Measurements from ENCODE around the gene OR51E1.

OR51E1 gene

GRCh38 chr11:4637662-4638047, 6.1 kb upstream of the OR51E1 start:
- Histone ChIP-seq H3K4me2 (ENCODE audit: insufficient read depth, low read length) (no peak overlapping the region), H3K4me3 (ENCODE audit: low read depth in 1 of 2, low read length in 2 of 2) (no peak overlapping the region), H3K79me2 (ENCODE audit: insufficient read depth, low read length) (no peaks in the 10 kb centered on the region), H4K20me1 (ENCODE audit: insufficient read depth, low read length) (no peaks in the 10 kb centered on the region), H2AFZ (ENCODE audit: low read depth, low read length) (no peak overlapping the region), H3K27ac (ENCODE audit: low read length) (no peak overlapping the region), H3K9ac (ENCODE audit: low read depth, low read length) (no peak overlapping the region), H3K9me3 (ENCODE audit: insufficient read depth, low read length, severe bottlenecking) (no peaks in the 10 kb centered on the region), H3K36me3 (ENCODE audit: insufficient read depth, low read length) (no peaks in the 10 kb centered on the region), H3K4me1 (ENCODE audit: insufficient read depth, low read length) (no peaks in the 10 kb centered on the region), H3K27me3 (ENCODE audit: insufficient read depth, low read length, poor library complexity) (peaks cover 4% of the 10 kb centered on the region)
- TF ChIP-seq, protein P1, sequence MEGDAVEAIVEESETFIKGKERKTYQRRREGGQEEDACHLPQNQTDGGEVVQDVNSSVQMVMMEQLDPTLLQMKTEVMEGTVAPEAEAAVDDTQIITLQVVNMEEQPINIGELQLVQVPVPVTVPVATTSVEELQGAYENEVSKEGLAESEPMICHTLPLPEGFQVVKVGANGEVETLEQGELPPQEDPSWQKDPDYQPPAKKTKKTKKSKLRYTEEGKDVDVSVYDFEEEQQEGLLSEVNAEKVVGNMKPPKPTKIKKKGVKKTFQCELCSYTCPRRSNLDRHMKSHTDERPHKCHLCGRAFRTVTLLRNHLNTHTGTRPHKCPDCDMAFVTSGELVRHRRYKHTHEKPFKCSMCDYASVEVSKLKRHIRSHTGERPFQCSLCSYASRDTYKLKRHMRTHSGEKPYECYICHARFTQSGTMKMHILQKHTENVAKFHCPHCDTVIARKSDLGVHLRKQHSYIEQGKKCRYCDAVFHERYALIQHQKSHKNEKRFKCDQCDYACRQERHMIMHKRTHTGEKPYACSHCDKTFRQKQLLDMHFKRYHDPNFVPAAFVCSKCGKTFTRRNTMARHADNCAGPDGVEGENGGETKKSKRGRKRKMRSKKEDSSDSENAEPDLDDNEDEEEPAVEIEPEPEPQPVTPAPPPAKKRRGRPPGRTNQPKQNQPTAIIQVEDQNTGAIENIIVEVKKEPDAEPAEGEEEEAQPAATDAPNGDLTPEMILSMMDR (IDR thresholded peaks at IDR 0.05; ENCODE audit: borderline replicate concordance, extremely low read depth, low read length, poor library complexity, severe bottlenecking) = no peak
- no peak for TF ChIP-seq EZH2 (IDR thresholded peaks at IDR 0.05; ENCODE audit: borderline replicate concordance, low read depth, low read length, severe bottlenecking)
- DNase-seq = no peak
- no peak for ATAC-seq (ENCODE audit: insufficient read depth, low read depth)

DNA sequence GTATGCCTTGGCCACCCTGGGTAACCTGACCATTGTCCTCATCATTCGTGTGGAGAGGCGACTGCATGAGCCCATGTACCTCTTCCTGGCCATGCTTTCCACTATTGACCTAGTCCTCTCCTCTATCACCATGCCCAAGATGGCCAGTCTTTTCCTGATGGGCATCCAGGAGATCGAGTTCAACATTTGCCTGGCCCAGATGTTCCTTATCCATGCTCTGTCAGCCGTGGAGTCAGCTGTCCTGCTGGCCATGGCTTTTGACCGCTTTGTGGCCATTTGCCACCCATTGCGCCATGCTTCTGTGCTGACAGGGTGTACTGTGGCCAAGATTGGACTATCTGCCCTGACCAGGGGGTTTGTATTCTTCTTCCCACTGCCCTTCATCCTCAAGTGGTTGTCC, 3.9 kb upstream of the OR51E1 start:
- H3K4me2 ChIP-seq (ENCODE audit: insufficient read depth, low read length) = no peak overlapping the region
- ATAC-seq (ENCODE audit: insufficient read depth, low read depth) (no peak), DNase-seq (no peak)
- no peaks in the 10 kb centered on the region for H3K9me3 ChIP-seq (ENCODE audit: insufficient read depth, low read length, severe bottlenecking)
- H3K27me3 ChIP-seq (ENCODE audit: insufficient read depth, low read length, poor library complexity) = peaks cover 12% of the 10 kb centered on the region
- no peak overlapping the region for H3K9ac ChIP-seq (ENCODE audit: low read depth, low read length)
- H2AFZ ChIP-seq (ENCODE audit: low read depth, low read length) = no peak overlapping the region
- no peak for TF ChIP-seq EZH2 (IDR thresholded peaks at IDR 0.05; ENCODE audit: borderline replicate concordance, low read depth, low read length, severe bottlenecking)
- TF ChIP-seq, protein P1 (IDR thresholded peaks at IDR 0.05; ENCODE audit: borderline replicate concordance, extremely low read depth, low read length, poor library complexity, severe bottlenecking) = no peak
- H3K79me2 ChIP-seq (ENCODE audit: insufficient read depth, low read length) = no peaks in the 10 kb centered on the region
- no peaks in the 10 kb centered on the region for H3K4me1 ChIP-seq (ENCODE audit: insufficient read depth, low read length)
- no peaks in the 10 kb centered on the region for H4K20me1 ChIP-seq (ENCODE audit: insufficient read depth, low read length)
- no peak overlapping the region for H3K4me3 ChIP-seq (ENCODE audit: low read depth in 1 of 2, low read length in 2 of 2)
- H3K27ac ChIP-seq (ENCODE audit: low read length) = no peak overlapping the region
- H3K36me3 ChIP-seq (ENCODE audit: insufficient read depth, low read length) = no peaks in the 10 kb centered on the region

- Histone ChIP-seq H3K79me2 (ENCODE audit: insufficient read depth, low read length) (no peaks in the 10 kb centered on the region), H3K4me1 (ENCODE audit: insufficient read depth, low read length) (no peaks in the 10 kb centered on the region), H3K4me2 (ENCODE audit: insufficient read depth, low read length) (no peak overlapping the region), H3K9me3 (ENCODE audit: insufficient read depth, low read length, severe bottlenecking) (no peaks in the 10 kb centered on the region), H3K4me3 (ENCODE audit: low read depth in 1 of 2, low read length in 2 of 2) (no peak overlapping the region), H2AFZ (ENCODE audit: low read depth, low read length) (no peak overlapping the region), H3K27ac (ENCODE audit: low read length) (no peak overlapping the region), H3K27me3 (ENCODE audit: insufficient read depth, low read length, poor library complexity) (peaks cover 13% of the 10 kb centered on the region), H4K20me1 (ENCODE audit: insufficient read depth, low read length) (no peaks in the 10 kb centered on the region), H3K36me3 (ENCODE audit: insufficient read depth, low read length) (no peaks in the 10 kb centered on the region), H3K9ac (ENCODE audit: low read depth, low read length) (no peak overlapping the region)
- no peak for TF ChIP-seq EZH2 (IDR thresholded peaks at IDR 0.05; ENCODE audit: borderline replicate concordance, low read depth, low read length, severe bottlenecking)
- TF ChIP-seq, protein P1 (IDR thresholded peaks at IDR 0.05; ENCODE audit: borderline replicate concordance, extremely low read depth, low read length, poor library complexity, severe bottlenecking) = no peak
- ATAC-seq (ENCODE audit: insufficient read depth, low read depth) (no peak), DNase-seq (no peak)
These were observed 2.3 kb upstream of the OR51E1 start for GRCh38 chr11:4641501-4641900.

DNA sequence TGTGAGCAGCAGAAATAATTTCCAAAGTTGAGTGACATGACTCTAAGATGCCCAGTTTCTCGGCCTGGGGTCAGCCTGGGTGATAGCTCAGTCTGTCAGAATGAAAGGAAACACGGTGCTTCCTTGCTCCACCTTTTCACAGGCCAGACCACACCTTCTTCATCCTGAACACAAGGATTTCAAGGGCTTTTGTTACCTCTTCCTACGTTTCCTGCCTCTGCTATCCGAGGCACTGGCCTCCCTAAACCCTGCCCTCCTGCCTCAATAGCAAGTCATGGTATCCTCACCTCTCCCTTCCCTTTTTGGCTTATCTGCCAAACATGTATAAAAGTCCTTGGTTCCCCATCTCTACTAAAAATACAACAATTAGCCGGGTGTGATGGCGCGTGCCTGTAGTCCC, 1.7 kb upstream of the OR51E1 start:
- H3K9me3 ChIP-seq (ENCODE audit: insufficient read depth, low read length, severe bottlenecking) = no peaks in the 10 kb centered on the region
- no peaks in the 10 kb centered on the region for H3K4me1 ChIP-seq (ENCODE audit: insufficient read depth, low read length)
- H4K20me1 ChIP-seq (ENCODE audit: insufficient read depth, low read length) = no peaks in the 10 kb centered on the region
- H3K9ac ChIP-seq (ENCODE audit: low read depth, low read length) = no peak overlapping the region
- no peaks in the 10 kb centered on the region for H3K79me2 ChIP-seq (ENCODE audit: insufficient read depth, low read length)
- H2AFZ ChIP-seq (ENCODE audit: low read depth, low read length) = no peak overlapping the region
- no peak overlapping the region for H3K4me2 ChIP-seq (ENCODE audit: insufficient read depth, low read length)
- no peak for TF ChIP-seq EZH2 (IDR thresholded peaks at IDR 0.05; ENCODE audit: borderline replicate concordance, low read depth, low read length, severe bottlenecking)
- TF ChIP-seq, protein P1 (IDR thresholded peaks at IDR 0.05; ENCODE audit: borderline replicate concordance, extremely low read depth, low read length, poor library complexity, severe bottlenecking) = no peak
- H3K4me3 ChIP-seq (ENCODE audit: low read depth in 1 of 2, low read length in 2 of 2) = no peak overlapping the region
- DNase-seq = no peak
- H3K27me3 ChIP-seq (ENCODE audit: insufficient read depth, low read length, poor library complexity) = peaks cover 15% of the 10 kb centered on the region
- H3K36me3 ChIP-seq (ENCODE audit: insufficient read depth, low read length) = no peaks in the 10 kb centered on the region
- no peak overlapping the region for H3K27ac ChIP-seq (ENCODE audit: low read length)
- no peak for ATAC-seq (ENCODE audit: insufficient read depth, low read depth)

All from DND-41 (cell line).